K562 (cell line): ENCODE data around the gene CHN1. TPM values are rescaled to one million over a fixed set of nuclear protein-coding genes. Genes with fewer than 3 reads are reported as not detected.

Experiments
- ATAC-seq: fragments of 200-7000 bp; cut with Tn5 transposase; 3 replicates; pipeline ENCODE4 v1.9.1; 2020; ENCODE audit warnings: moderate library complexity
- BruUV-seq: library from RNA; stranded (reverse); fragments of 400-500 nt; replicated peaks from 2 replicates; lab custom pipeline; 2021; lab: Mats Ljungman, UMichigan
- CTCF ChIA-PET: fragments of 300-600 bp; formaldehyde crosslinking; extraction: SDS; loops from one replicate; lab custom pipeline; 2021; ENCODE audit warnings: low intra/inter-chr PET ratio; lab: Yijun Ruan, JAX
- POLR2A ChIA-PET: fragments of 300-600, 350-650 bp; sonication (Branson Sonifier 250); formaldehyde crosslinking; extraction: SDS; loops from one replicate; lab custom pipeline; 2021; ENCODE audit warnings: antibody characterized with exemption, inconsistent platforms; lab: Yijun Ruan, JAX
- DNase-seq, 4 experiments: peaks; one replicate each; pipeline versions ENCODE4 v3.0.0 to v3.0.0-alpha.2; 2011 to 2018; ENCODE audit warnings: low spot score in 3 of 4, mixed read lengths in 3 of 4; ENCODE audit errors: extremely low read depth in 1 of 4
- FAIRE-seq: peaks from 2 replicates; lab custom pipeline; 2011; peaks lifted over from hg19 to GRCh38; lab: Jason Lieb, UNC
- H2AFZ ChIP-seq: 2 replicates; pipeline ENCODE4 v1.6.0; 2011; ENCODE audit warnings: low read depth, low read length, control low read depth, inconsistent platforms
- H3K27ac ChIP-seq: fragments of 200-600 bp; 3 replicates; pipeline ENCODE4 v1.8.0; 2011; ENCODE audit warnings: low read depth, mild to moderate bottlenecking, control low read depth, inconsistent platforms, low read length, moderate library complexity, mixed read lengths; ENCODE audit errors: extremely low read depth
- H3K27me3 ChIP-seq, 2 experiments: fragments of 300-600 bp in 1 of 2; 2 replicates in 1 of 2; 3 replicates in 1 of 2; pipeline versions ENCODE4 v1.6.0 to v1.8.0; 2011; ENCODE audit warnings: inconsistent platforms in 2 of 2, low read length in 2 of 2, mild to moderate bottlenecking in 1 of 2, mixed read lengths in 1 of 2, moderate library complexity in 1 of 2; ENCODE audit not compliant: control insufficient read depth in 2 of 2, insufficient read depth in 2 of 2
- H3K36me3 ChIP-seq: fragments of 300-600 bp; 3 replicates; pipeline ENCODE4 v1.8.0; 2011; ENCODE audit warnings: mild to moderate bottlenecking, low read length, inconsistent platforms; ENCODE audit not compliant: control insufficient read depth, insufficient read depth
- H3K4me1 ChIP-seq, 2 experiments: fragments of 200-600 bp in 1 of 2; replicated peaks in 1 of 2; 2 replicates in 1 of 2; 3 replicates in 1 of 2; pipeline versions ENCODE4 v1.5.1 to v1.8.0; 2011; ENCODE audit warnings: inconsistent platforms in 2 of 2, low read length in 2 of 2, mild to moderate bottlenecking in 1 of 2, mixed read lengths in 1 of 2, moderate library complexity in 1 of 2; ENCODE audit not compliant: control insufficient read depth in 2 of 2, insufficient read depth in 2 of 2
- H3K4me2 ChIP-seq: 2 replicates; pipeline ENCODE4 v1.6.1; 2011; ENCODE audit warnings: low read length, control low read depth, inconsistent platforms, mixed read lengths; ENCODE audit not compliant: insufficient read depth
- H3K4me3 ChIP-seq: fragments of 200-600 bp; sonication (generic), shearing (Covaris generic); 2 replicates; pipeline ENCODE4 v1.5.1; 2016; ENCODE audit warnings: control low read depth, inconsistent platforms
- H3K79me2 ChIP-seq: fragments of 200-600 bp; 3 replicates; pipeline ENCODE4 v1.8.0; 2011; ENCODE audit warnings: low read length, inconsistent platforms; ENCODE audit not compliant: control insufficient read depth, insufficient read depth
- H3K9ac ChIP-seq, 2 experiments: 2 replicates each; pipeline versions ENCODE4 v1.6.0 to v1.6.1; 2011; ENCODE audit warnings: low read depth in 2 of 2, low read length in 2 of 2, control low read depth in 1 of 2, inconsistent platforms in 1 of 2, mild to moderate bottlenecking in 1 of 2, mixed read lengths in 1 of 2; ENCODE audit not compliant: insufficient read depth in 1 of 2
- H3K9me1 ChIP-seq: one replicate; pipeline ENCODE4 v1.6.0; 2011; ENCODE audit warnings: inconsistent platforms, mild to moderate bottlenecking, low read length, moderate library complexity; ENCODE audit not compliant: control insufficient read depth, insufficient read depth
- H3K9me3 ChIP-seq: replicated peaks from 2 replicates; pipeline ENCODE4 v1.5.1; 2011; ENCODE audit warnings: low read depth, low read length, inconsistent platforms; ENCODE audit not compliant: control insufficient read depth, insufficient read depth
- H4K20me1 ChIP-seq: replicated peaks from 2 replicates; pipeline ENCODE4 v1.6.1; 2011; ENCODE audit warnings: low read length, inconsistent platforms, mixed read lengths; ENCODE audit not compliant: control insufficient read depth, insufficient read depth
- ESRRB ChIP-seq: fragments of 250-450 bp; sonication (Bioruptor Pico); IDR thresholded peaks from 2 replicates; pipeline ENCODE4 v1.5.0; 2020; ENCODE audit warnings: mild to moderate bottlenecking, moderate library complexity, borderline replicate concordance
- HMG20B ChIP-seq: fragments of 250-450 bp; sonication (Bioruptor Pico); IDR thresholded peaks from 2 replicates; pipeline ENCODE4 v1.5.0; 2021; ENCODE audit warnings: mild to moderate bottlenecking
- HNRNPK ChIP-seq: fragments of 200-400 bp; formaldehyde crosslinking; IDR thresholded peaks from one replicate; pipeline ENCODE4 v1.6.1; 2018; ENCODE audit warnings: mild to moderate bottlenecking, low read depth, low read length; ENCODE audit not compliant: poor library complexity, severe bottlenecking
- RB1 ChIP-seq: fragments of 450-650 bp; IDR thresholded peaks from 2 replicates; pipeline ENCODE4 v1.6.1; 2017; ENCODE audit warnings: low read depth, mild to moderate bottlenecking
- SMARCE1 ChIP-seq: fragments of 450-650 bp; IDR thresholded peaks from 2 replicates; pipeline ENCODE4 v1.7.1; 2016; ENCODE audit warnings: mild to moderate bottlenecking
- ZNF316 ChIP-seq: fragments of 450-650 bp; IDR thresholded peaks from 2 replicates; pipeline ENCODE4 v1.6.1; 2016
- WGBS: fragments of 100-300 bp; shearing (Covaris generic); methylation state at CpG from one replicate; pipeline ENCODE4 v1.1.6; 2016; ENCODE audit warnings: low coverage, mixed read lengths; ENCODE audit not compliant: insufficient coverage; ENCODE audit errors: missing lambda C conversion rate; 5-methylcytosine and 5-hydroxymethylcytosine counted together
- in situ Hi-C: fragments of 300-500 bp; cut with MboI; formaldehyde crosslinking; loops from 4 replicates; pipeline ENCODE4 v1.15.0; 2018; ENCODE audit warnings: inconsistent platforms, mixed read lengths
- intact Hi-C: fragments of 100-400 bp; cut with micrococcal nuclease; formaldehyde crosslinking; loops from 2 replicates; pipeline ENCODE4 v1.14.2; 2022
- polyA plus RNA-seq, 8 experiments: library from polyadenylated mRNA; depleted of rRNA in 4 of 8; stranded (reverse) in 5 of 8; unstranded in 3 of 8; fragments of >200 nt; fragmentation: Nextera tagmentation in 2 of 8; fragmentation: Illumina TruSeq in 1 of 8; extraction: Ambion mirVana in 2 of 8; extraction: Trizol in 1 of 8; gene quantifications; 2 replicates each; pipeline versions ENCODE4 v1.2.1 to v1.2.3, GENCODE V29; 2011 to 2014; ENCODE audit warnings: inconsistent platforms in 1 of 8, missing spikeins in 1 of 8
- total RNA-seq, 7 experiments: library from RNA; depleted of rRNA in 6 of 7; stranded (reverse); fragments of >200 nt in 6 of 7; fragmentation: Illumina TruSeq in 2 of 7; extraction: Trizol in 2 of 7; gene quantifications; 2 replicates each; pipeline versions ENCODE4 v1.2.1 to v1.2.3, GENCODE V29; 2011 to 2021; ENCODE audit warnings: low replicate concordance in 1 of 7
- TF ChIP-seq, protein P1 (sequence below), 2 experiments: fragments of 450-650 bp; IDR thresholded peaks; 2 replicates each; pipeline ENCODE4 v1.6.1; 2016
- TF ChIP-seq, protein P2 (sequence below): fragments of 450-650 bp; IDR thresholded peaks from 2 replicates; pipeline ENCODE4 v1.6.1; 2016; ENCODE audit warnings: mild to moderate bottlenecking, moderate library complexity

CHN1 gene
- total and polyA plus RNA-seq, 9 of the 15 experiments (the other 6 are each of a cell fraction or from before 2014, with no cell fraction given) = 0.17 to 2.0 (median 0.87) TPM

DNA sequence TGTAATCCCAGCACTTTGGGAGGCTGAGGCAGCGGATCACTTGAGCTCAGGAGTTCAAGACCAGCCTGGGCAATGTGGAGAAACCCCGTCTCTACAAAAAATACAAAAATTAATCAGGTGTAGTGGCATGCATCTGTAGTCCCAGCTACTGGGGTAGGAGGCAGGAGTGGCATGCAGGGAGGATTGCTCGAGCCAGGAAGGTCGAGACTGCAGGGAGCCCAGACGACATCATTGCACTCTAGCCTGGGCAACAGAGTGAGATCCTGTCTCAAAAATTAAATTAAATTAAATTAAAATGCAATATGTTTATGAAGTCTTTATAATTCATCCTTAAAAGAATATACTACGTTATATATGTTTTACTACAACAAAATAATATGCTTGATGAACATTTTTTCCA is 38.1 kb downstream of the CHN1 start (continued):
- TF ChIP-seq, protein P1, sequence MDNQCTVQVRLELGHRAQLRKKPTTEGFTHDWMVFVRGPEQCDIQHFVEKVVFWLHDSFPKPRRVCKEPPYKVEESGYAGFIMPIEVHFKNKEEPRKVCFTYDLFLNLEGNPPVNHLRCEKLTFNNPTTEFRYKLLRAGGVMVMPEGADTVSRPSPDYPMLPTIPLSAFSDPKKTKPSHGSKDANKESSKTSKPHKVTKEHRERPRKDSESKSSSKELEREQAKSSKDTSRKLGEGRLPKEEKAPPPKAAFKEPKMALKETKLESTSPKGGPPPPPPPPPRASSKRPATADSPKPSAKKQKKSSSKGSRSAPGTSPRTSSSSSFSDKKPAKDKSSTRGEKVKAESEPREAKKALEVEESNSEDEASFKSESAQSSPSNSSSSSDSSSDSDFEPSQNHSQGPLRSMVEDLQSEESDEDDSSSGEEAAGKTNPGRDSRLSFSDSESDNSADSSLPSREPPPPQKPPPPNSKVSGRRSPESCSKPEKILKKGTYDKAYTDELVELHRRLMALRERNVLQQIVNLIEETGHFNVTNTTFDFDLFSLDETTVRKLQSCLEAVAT (IDR thresholded peaks at IDR 0.05) = no peak
- no peak for TF ChIP-seq HNRNPK
- no peak for TF ChIP-seq HMG20B
- no peak for TF ChIP-seq ESRRB (CRISPR knock-in tag)
- TF ChIP-seq SMARCE1 = no peak

DNA sequence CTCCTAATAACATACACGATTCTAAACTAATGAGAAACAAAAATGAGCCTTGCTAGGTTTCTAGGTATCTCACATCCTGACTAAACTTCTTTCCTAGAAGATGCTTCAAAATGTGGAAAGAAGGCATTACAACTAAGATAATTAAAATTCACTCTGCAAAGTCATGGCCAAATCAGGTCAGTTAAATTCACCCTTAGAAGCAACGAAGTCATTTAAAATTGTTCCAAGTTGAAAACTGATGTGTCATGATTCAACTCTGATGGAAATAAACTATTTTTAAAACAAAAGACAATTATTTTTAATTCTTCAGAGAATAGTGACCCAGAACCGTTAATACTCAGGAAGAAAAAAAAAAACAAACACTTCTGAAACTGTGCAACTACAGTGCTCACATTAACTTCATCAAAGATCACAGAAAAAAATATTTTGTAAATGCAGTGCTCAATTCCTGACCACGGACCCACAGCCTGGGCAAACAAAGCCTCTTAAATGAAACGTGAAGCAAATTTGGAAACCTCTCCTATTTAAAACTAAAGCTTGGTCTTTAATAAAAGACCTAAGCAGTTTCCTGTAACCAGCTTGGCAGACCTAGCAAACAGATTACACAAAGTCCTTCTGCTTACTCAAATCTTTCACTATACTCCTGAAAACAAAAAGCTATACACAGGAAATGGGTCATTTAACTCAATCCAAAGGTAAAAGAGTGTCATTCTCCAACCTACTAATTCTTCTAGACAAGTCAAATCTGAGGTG is 39.0 kb downstream of the CHN1 start:
- POLR2A ChIA-PET = interaction anchor here (0.7 kb wide), 1 partner anchor 65 kb away, joined by 4 read pairs; no protein-coding TSS in a partner anchor
- H3K4me1 ChIP-seq = no peaks in the 10 kb centered on the region
- H3K36me3 ChIP-seq = no peaks in the 10 kb centered on the region
- WGBS = 0% methylated on average over 5 of the region's 5 CpGs
- H3K79me2 ChIP-seq = no peaks in the 10 kb centered on the region
- ATAC-seq = no peak
- H3K4me2 ChIP-seq = no peak overlapping the region
- H3K9me1 ChIP-seq = no peaks in the 10 kb centered on the region
- BruUV-seq = no TSS peak
- H4K20me1 ChIP-seq = no peaks in the 10 kb centered on the region
- peaks cover 12 to 26% of the 10 kb centered on the region in 2 experiments; a peak in 3 of 5 replicates for H3K27me3 ChIP-seq
- intact Hi-C loops = no loop called here
- no peak overlapping the region for H2AFZ ChIP-seq
- no peak overlapping the region for H3K9ac ChIP-seq
- CTCF ChIA-PET = no interaction called here
- in situ Hi-C loops = no loop called here
- no peaks in the 10 kb centered on the region for H3K9me3 ChIP-seq
- H3K27ac ChIP-seq = no peak overlapping the region
- FAIRE-seq = peak; percentile 65
- no peak overlapping the region for H3K4me3 ChIP-seq
- no peak for DNase-seq
- 0 out of 2 replicates have a peak, but pooled peaks have one; percentile 28 for TF ChIP-seq ZNF316
- TF ChIP-seq, protein P2, sequence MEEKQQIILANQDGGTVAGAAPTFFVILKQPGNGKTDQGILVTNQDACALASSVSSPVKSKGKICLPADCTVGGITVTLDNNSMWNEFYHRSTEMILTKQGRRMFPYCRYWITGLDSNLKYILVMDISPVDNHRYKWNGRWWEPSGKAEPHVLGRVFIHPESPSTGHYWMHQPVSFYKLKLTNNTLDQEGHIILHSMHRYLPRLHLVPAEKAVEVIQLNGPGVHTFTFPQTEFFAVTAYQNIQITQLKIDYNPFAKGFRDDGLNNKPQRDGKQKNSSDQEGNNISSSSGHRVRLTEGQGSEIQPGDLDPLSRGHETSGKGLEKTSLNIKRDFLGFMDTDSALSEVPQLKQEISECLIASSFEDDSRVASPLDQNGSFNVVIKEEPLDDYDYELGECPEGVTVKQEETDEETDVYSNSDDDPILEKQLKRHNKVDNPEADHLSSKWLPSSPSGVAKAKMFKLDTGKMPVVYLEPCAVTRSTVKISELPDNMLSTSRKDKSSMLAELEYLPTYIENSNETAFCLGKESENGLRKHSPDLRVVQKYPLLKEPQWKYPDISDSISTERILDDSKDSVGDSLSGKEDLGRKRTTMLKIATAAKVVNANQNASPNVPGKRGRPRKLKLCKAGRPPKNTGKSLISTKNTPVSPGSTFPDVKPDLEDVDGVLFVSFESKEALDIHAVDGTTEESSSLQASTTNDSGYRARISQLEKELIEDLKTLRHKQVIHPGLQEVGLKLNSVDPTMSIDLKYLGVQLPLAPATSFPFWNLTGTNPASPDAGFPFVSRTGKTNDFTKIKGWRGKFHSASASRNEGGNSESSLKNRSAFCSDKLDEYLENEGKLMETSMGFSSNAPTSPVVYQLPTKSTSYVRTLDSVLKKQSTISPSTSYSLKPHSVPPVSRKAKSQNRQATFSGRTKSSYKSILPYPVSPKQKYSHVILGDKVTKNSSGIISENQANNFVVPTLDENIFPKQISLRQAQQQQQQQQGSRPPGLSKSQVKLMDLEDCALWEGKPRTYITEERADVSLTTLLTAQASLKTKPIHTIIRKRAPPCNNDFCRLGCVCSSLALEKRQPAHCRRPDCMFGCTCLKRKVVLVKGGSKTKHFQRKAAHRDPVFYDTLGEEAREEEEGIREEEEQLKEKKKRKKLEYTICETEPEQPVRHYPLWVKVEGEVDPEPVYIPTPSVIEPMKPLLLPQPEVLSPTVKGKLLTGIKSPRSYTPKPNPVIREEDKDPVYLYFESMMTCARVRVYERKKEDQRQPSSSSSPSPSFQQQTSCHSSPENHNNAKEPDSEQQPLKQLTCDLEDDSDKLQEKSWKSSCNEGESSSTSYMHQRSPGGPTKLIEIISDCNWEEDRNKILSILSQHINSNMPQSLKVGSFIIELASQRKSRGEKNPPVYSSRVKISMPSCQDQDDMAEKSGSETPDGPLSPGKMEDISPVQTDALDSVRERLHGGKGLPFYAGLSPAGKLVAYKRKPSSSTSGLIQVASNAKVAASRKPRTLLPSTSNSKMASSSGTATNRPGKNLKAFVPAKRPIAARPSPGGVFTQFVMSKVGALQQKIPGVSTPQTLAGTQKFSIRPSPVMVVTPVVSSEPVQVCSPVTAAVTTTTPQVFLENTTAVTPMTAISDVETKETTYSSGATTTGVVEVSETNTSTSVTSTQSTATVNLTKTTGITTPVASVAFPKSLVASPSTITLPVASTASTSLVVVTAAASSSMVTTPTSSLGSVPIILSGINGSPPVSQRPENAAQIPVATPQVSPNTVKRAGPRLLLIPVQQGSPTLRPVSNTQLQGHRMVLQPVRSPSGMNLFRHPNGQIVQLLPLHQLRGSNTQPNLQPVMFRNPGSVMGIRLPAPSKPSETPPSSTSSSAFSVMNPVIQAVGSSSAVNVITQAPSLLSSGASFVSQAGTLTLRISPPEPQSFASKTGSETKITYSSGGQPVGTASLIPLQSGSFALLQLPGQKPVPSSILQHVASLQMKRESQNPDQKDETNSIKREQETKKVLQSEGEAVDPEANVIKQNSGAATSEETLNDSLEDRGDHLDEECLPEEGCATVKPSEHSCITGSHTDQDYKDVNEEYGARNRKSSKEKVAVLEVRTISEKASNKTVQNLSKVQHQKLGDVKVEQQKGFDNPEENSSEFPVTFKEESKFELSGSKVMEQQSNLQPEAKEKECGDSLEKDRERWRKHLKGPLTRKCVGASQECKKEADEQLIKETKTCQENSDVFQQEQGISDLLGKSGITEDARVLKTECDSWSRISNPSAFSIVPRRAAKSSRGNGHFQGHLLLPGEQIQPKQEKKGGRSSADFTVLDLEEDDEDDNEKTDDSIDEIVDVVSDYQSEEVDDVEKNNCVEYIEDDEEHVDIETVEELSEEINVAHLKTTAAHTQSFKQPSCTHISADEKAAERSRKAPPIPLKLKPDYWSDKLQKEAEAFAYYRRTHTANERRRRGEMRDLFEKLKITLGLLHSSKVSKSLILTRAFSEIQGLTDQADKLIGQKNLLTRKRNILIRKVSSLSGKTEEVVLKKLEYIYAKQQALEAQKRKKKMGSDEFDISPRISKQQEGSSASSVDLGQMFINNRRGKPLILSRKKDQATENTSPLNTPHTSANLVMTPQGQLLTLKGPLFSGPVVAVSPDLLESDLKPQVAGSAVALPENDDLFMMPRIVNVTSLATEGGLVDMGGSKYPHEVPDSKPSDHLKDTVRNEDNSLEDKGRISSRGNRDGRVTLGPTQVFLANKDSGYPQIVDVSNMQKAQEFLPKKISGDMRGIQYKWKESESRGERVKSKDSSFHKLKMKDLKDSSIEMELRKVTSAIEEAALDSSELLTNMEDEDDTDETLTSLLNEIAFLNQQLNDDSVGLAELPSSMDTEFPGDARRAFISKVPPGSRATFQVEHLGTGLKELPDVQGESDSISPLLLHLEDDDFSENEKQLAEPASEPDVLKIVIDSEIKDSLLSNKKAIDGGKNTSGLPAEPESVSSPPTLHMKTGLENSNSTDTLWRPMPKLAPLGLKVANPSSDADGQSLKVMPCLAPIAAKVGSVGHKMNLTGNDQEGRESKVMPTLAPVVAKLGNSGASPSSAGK = no peak
- TF ChIP-seq RB1 = no peak
